PFSK-1 (cell line): Measurements from ENCODE around the gene TUSC7.

Experiments used
- FOXP2 ChIP-seq: optimal IDR thresholded peaks from 2 replicates; pipeline ENCODE3; 2011; ENCODE audit warnings: borderline replicate concordance, control low read depth, inconsistent platforms; ENCODE audit not compliant: insufficient read depth; ENCODE audit errors: extremely low read length, extremely low read depth
- POLR2AphosphoS5 ChIP-seq: IDR thresholded peaks from 2 replicates; pipeline ENCODE4 v1.6.1; 2012; ENCODE audit warnings: low read depth, mild to moderate bottlenecking, control low read depth, low read length, moderate library complexity
- REST ChIP-seq, 2 experiments: IDR thresholded peaks; 2 replicates each; pipeline versions ENCODE4 v1.6.1 to v1.8.0; 2011 to 2012; ENCODE audit warnings: low read depth in 2 of 2, low read length in 2 of 2, control low read depth in 1 of 2, inconsistent platforms in 1 of 2, mild to moderate bottlenecking in 1 of 2, moderate library complexity in 1 of 2; ENCODE audit not compliant: insufficient read depth in 1 of 2
- SIN3A ChIP-seq: IDR thresholded peaks from 2 replicates; pipeline ENCODE4 v1.6.1; 2012; ENCODE audit warnings: mild to moderate bottlenecking, low read length, moderate library complexity, borderline replicate concordance; ENCODE audit not compliant: insufficient read depth
- TAF1 ChIP-seq: IDR thresholded peaks from 2 replicates; pipeline ENCODE4 v1.6.1; 2012; ENCODE audit warnings: low read length, control low read depth, borderline replicate concordance; ENCODE audit not compliant: insufficient read depth

TUSC7 gene

GRCh38 chr3:116707531-116707930 lies 2.0 kb upstream of the TUSC7 start:
- TF ChIP-seq TAF1, result no peak
- no peak for TF ChIP-seq REST (IDR thresholded peaks at IDR 0.05; ENCODE audit: insufficient read depth in 1 of 2, low read depth in 2 of 2, low read length in 2 of 2)
- TF ChIP-seq SIN3A, result no peak
- TF ChIP-seq POLR2AphosphoS5, result no peak
- no peak for TF ChIP-seq FOXP2

DNA sequence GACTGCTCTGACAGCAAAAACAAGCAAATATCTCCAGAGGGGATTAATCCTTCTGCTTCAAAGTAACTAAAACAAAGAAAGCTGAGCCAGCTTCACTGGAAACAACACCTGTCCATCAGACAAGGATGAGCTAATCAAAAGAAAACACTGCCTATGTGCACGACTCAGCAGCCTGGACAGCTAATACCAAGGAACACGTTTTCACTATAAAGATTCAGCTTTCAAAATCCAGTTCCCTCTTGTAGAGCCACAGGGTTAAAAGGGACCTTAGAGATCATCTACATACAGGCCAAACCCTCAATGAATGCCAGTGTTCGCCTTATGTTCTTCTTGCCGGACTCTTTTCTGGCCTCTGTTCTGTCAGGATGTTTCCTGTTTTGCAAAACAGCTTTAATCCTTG lies 6.9 kb downstream of the TUSC7 start:
- TF ChIP-seq REST (IDR thresholded peaks at IDR 0.05; ENCODE audit: insufficient read depth in 1 of 2, low read depth in 2 of 2, low read length in 2 of 2), result no peak
- no peak for TF ChIP-seq POLR2AphosphoS5
- no peak for TF ChIP-seq FOXP2
- no peak for TF ChIP-seq TAF1
- no peak for TF ChIP-seq SIN3A

DNA sequence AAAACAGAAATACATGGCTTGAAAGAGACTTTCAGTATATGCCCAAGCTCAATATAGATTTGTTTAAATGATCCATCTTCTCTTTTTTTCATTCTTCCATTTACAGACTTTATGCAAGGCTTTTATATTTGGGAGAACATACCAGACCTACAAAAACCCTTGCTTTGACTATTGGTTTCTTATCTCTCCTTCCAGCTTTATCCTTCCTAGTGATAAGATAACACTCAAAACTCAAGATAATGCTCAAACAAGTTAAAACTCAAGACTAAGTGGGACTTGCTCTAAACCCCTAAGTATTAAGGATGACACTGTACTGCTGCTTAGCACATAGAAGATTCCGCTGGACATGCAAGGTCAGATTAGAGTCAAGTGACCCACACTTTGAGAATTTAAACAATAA lies 8.0 kb downstream of the TUSC7 start:
- no peak for TF ChIP-seq POLR2AphosphoS5

GRCh38 chr3:116728454-116728853 lies 18.9 kb downstream of the TUSC7 start:
- TF ChIP-seq POLR2AphosphoS5 (no peak), FOXP2 (no peak), SIN3A (no peak), REST (IDR thresholded peaks at IDR 0.05; ENCODE audit: insufficient read depth in 1 of 2, low read depth in 2 of 2, low read length in 2 of 2) (no peak), TAF1 (no peak)

DNA sequence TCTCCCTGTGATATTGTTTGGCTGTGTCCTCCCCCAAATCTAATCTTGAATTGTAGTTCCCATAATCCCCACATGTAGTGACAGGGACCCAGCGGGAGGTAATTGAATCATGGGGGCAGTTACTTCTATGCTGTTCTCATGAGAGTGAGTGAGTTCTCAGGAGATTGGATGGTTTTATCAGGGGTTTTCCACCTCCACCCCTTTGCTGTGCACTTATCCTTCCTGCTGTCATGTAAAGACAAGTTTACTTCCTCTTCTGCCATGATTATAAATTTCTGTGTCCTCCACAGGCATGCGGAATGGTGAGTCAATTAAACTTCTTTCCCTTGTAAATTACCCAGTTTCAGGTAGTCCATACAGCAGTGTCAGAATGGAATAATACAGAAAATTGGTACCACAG lies 24.7 kb downstream of the TUSC7 start:
- no peak for TF ChIP-seq FOXP2

DNA sequence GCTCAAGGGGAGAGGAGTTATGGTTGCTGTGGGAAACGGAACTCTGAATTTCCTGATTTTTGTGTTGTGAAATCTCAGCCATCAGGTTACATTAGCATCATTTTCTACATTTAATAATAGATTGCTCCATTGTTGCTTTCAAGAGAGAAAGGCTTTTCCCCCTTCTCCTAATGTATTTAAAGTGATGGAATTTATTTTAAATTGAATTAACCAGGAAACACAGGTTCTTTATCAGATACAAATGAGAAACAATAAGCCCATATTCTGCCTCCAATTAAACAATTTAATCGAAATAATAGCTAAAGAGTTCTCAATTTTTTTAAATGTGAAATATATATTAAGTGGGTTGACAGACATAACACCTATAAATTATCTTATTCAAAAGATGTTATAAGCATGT lies 30.1 kb downstream of the TUSC7 start:
- TF ChIP-seq POLR2AphosphoS5, result no peak
- no peak for TF ChIP-seq TAF1
- no peak for TF ChIP-seq FOXP2
- TF ChIP-seq SIN3A, result no peak
- no peak for TF ChIP-seq REST (IDR thresholded peaks at IDR 0.05; ENCODE audit: insufficient read depth in 1 of 2, low read depth in 2 of 2, low read length in 2 of 2)
